ENCODE data around the gene TBX4.

The TBX4 gene

GRCh38 chr17:61452301-61453290 is at the start of gene TBX4:
TSS of gene TBX4 (plus strand) at chr17:61452422. CDS start at chr17:61456491, 4,069 bp downstream.
- DNase-seq: no peak

GRCh38 chr17:61402978-61403800 is 49.0 kb upstream of the TBX4 start:
- DNase-seq: no peak

- no peak for DNase-seq
These were observed 48.2 kb upstream of the TBX4 start for GRCh38 chr17:61403801-61404662.

GRCh38 chr17:61404663-61404912 is 47.6 kb upstream of the TBX4 start:
- DNase-seq: no peak

- no peak for DNase-seq
These were observed 47.1 kb upstream of the TBX4 start for GRCh38 chr17:61404913-61405685.

- DNase-seq: no peak
These were observed 46.3 kb upstream of the TBX4 start for GRCh38 chr17:61405686-61406536.

- no peak for DNase-seq
These were observed 45.7 kb upstream of the TBX4 start for GRCh38 chr17:61406537-61406845.

GRCh38 chr17:61406971-61407911 is 45.0 kb upstream of the TBX4 start:
- DNase-seq: no peak

- no peak for DNase-seq
These were observed 43.8 kb upstream of the TBX4 start for GRCh38 chr17:61408151-61409041.

- DNase-seq: peak in 7 of 14 donors; percentile 10 to 53 (median 25)
These were observed 42.7 kb upstream of the TBX4 start for GRCh38 chr17:61409301-61410112.

- DNase-seq: peak in 10 of 14 donors; percentile 11 to 76 (median 42)
These were observed 41.8 kb upstream of the TBX4 start for GRCh38 chr17:61410141-61411010.

- peak in 1 of 14 donors; percentile 72 for DNase-seq
These were observed 41.3 kb upstream of the TBX4 start for GRCh38 chr17:61411011-61411260.

- DNase-seq: peak in 4 of 14 donors; percentile 35 to 62 (median 48)
These were observed 40.7 kb upstream of the TBX4 start for GRCh38 chr17:61411261-61412142.

GRCh38 chr17:61412143-61412859 is 39.9 kb upstream of the TBX4 start:
- DNase-seq: peak in 12 of 14 donors; percentile 22 to 86 (median 72)
